ENCODE results near the gene AGXT2.

DNA sequence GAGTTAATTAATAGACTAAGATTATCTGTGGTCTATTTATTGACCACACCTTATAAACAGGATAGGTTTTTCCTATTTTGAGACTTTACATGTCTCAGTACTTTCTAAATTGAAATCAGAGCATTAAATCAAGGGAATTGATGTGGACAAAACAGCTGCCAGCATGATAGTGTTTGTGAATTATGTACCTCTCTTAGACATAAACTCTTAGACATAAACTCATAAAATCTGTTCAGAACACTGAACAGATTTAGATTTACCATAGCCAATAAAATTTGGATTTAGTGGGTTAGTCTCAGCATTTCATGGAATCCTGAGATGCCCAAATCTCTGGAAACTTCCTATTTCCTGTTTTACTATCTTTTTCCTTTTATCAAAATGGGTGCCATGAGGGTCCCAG, 11.5 kb upstream of the AGXT2 start:
- TF ChIP-seq, protein P1, sequence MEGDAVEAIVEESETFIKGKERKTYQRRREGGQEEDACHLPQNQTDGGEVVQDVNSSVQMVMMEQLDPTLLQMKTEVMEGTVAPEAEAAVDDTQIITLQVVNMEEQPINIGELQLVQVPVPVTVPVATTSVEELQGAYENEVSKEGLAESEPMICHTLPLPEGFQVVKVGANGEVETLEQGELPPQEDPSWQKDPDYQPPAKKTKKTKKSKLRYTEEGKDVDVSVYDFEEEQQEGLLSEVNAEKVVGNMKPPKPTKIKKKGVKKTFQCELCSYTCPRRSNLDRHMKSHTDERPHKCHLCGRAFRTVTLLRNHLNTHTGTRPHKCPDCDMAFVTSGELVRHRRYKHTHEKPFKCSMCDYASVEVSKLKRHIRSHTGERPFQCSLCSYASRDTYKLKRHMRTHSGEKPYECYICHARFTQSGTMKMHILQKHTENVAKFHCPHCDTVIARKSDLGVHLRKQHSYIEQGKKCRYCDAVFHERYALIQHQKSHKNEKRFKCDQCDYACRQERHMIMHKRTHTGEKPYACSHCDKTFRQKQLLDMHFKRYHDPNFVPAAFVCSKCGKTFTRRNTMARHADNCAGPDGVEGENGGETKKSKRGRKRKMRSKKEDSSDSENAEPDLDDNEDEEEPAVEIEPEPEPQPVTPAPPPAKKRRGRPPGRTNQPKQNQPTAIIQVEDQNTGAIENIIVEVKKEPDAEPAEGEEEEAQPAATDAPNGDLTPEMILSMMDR (IDR thresholded peaks at IDR 0.05) = no peak
- no peak for TF ChIP-seq POLR2AphosphoS5 (IDR thresholded peaks at IDR 0.05)
- TF ChIP-seq POLR2A (IDR thresholded peaks at IDR 0.05) = no peak
- TF ChIP-seq EP300 (IDR thresholded peaks at IDR 0.05) = no peak

All from stomach (tissue), 4 donors.